HepG2 (cell line): Measurements from ENCODE around the gene KRTAP1-4. TPM values are rescaled to one million over a fixed set of nuclear protein-coding genes. Genes with fewer than 3 reads are reported as not detected.
A peak's percentile ranks its signal among the peaks of the same experiment; 100 is the strongest.

Experiments used
- ATAC-seq: fragments of 200-7000 bp; cut with Tn5 transposase; 3 replicates; pipeline ENCODE4 v1.9.1; 2020; ENCODE audit warnings: mild to moderate bottlenecking, moderate library complexity
- BruUV-seq: library from RNA; stranded (reverse); fragments of 400-500 nt; replicated peaks from 2 replicates; lab custom pipeline; 2021; lab: Mats Ljungman, UMichigan
- CTCF ChIA-PET: fragments of 300-600 bp; formaldehyde crosslinking; extraction: SDS; loops from one replicate; lab custom pipeline; 2021; ENCODE audit warnings: low total read pairs, inconsistent platforms, low intra/inter-chr PET ratio; lab: Yijun Ruan, JAX
- POLR2A ChIA-PET: fragments of 350-600 bp; sonication (Branson Sonifier 250); formaldehyde crosslinking; loops from one replicate; lab custom pipeline; 2020; ENCODE audit warnings: antibody characterized with exemption, inconsistent platforms; lab: Yijun Ruan, JAX
- DNase-seq: peaks from one replicate; pipeline ENCODE4 v3.0.0-alpha.2; 2015; ENCODE audit warnings: low spot score
- FAIRE-seq: peaks from 3 replicates; lab custom pipeline; 2011; peaks lifted over from hg19 to GRCh38; lab: Jason Lieb, UNC
- H2AFZ ChIP-seq: one replicate; pipeline ENCODE4 v1.6.1; 2011; ENCODE audit warnings: low read length, inconsistent platforms
- H3K27ac ChIP-seq: fragments of 300-600 bp; 3 replicates; pipeline ENCODE4 v1.8.0; 2011; ENCODE audit warnings: mixed run types, mild to moderate bottlenecking, mixed read lengths, low read length, inconsistent platforms; ENCODE audit not compliant: insufficient read depth; ENCODE audit errors: extremely low read length
- H3K27me3 ChIP-seq, 2 experiments: fragments of 200-600 bp in 1 of 2; 2 replicates in 1 of 2; 3 replicates in 1 of 2; pipeline versions ENCODE4 v1.6.0 to v1.8.0; 2011; ENCODE audit warnings: low read length in 2 of 2, mild to moderate bottlenecking in 2 of 2, moderate library complexity in 2 of 2, inconsistent platforms in 1 of 2; ENCODE audit not compliant: insufficient read depth in 2 of 2, control insufficient read depth in 1 of 2
- H3K36me3 ChIP-seq, 2 experiments: fragments of 200-600 bp in 1 of 2; replicated peaks in 1 of 2; 2 replicates in 1 of 2; 3 replicates in 1 of 2; pipeline versions ENCODE4 v1.5.1 to v1.8.0; 2011; ENCODE audit warnings: low read length in 2 of 2, inconsistent platforms in 1 of 2; ENCODE audit not compliant: insufficient read depth in 2 of 2, control insufficient read depth in 1 of 2
- H3K4me1 ChIP-seq: 2 replicates; pipeline ENCODE4 v1.5.1; 2012; ENCODE audit warnings: low read length, inconsistent platforms; ENCODE audit not compliant: insufficient read depth
- H3K4me2 ChIP-seq: 2 replicates; pipeline ENCODE4 v1.6.0; 2011; ENCODE audit warnings: low read depth, low read length, inconsistent platforms
- H3K4me3 ChIP-seq, 3 experiments: fragments of 200-600 bp in 1 of 3; sonication (generic), shearing (Covaris generic) in 1 of 3; replicated peaks in 1 of 3; 2 replicates each; pipeline ENCODE4 v1.5.1; 2011 to 2016; ENCODE audit warnings: low read length in 3 of 3, inconsistent platforms in 2 of 3, low read depth in 2 of 3, mild to moderate bottlenecking in 2 of 3, control low read depth in 1 of 3, mixed read lengths in 1 of 3; ENCODE audit not compliant: insufficient read depth in 1 of 3
- H3K79me2 ChIP-seq: one replicate; pipeline ENCODE4 v1.6.1; 2011; ENCODE audit warnings: low read length, inconsistent platforms; ENCODE audit not compliant: insufficient read depth
- H3K9ac ChIP-seq: 2 replicates; pipeline ENCODE4 v1.6.0; 2011; ENCODE audit warnings: mild to moderate bottlenecking, low read depth, low read length, inconsistent platforms; ENCODE audit not compliant: insufficient read depth
- H3K9me3 ChIP-seq: 2 replicates; pipeline ENCODE4 v1.5.1; 2012; ENCODE audit warnings: mild to moderate bottlenecking, low read length
- H4K20me1 ChIP-seq: 2 replicates; pipeline ENCODE4 v1.6.0; 2011; ENCODE audit warnings: inconsistent platforms, mild to moderate bottlenecking, low read length, moderate library complexity; ENCODE audit not compliant: insufficient read depth
- CEBPG ChIP-seq: IDR thresholded peaks from 2 replicates; pipeline ENCODE4 v1.6.1; 2016
- EP300 ChIP-seq, 3 experiments: sonication (generic) in 1 of 3; formaldehyde crosslinking in 1 of 3; IDR thresholded peaks; 2 replicates each; pipeline versions ENCODE4 v1.5.1 to v1.6.1; 2011 to 2020; ENCODE audit warnings: low read depth in 2 of 3, low read length in 2 of 3, borderline replicate concordance in 1 of 3, improper control_type of control experiment in 1 of 3, mild to moderate bottlenecking in 1 of 3, missing genetic modification reagents in 1 of 3, moderate library complexity in 1 of 3
- REL ChIP-seq: sonication (generic); formaldehyde crosslinking; conservative IDR thresholded peaks from 2 replicates; pipeline ENCODE4 v1.8.0; 2022; ENCODE audit warnings: mild to moderate bottlenecking, missing genetic modification reagents, moderate library complexity
- SAP130 ChIP-seq: IDR thresholded peaks from 2 replicates; pipeline ENCODE4 v1.6.1; 2016; ENCODE audit warnings: low read depth
- TBL1XR1 ChIP-seq: fragments of 150-350 bp; IDR thresholded peaks from 2 replicates; pipeline ENCODE4 v1.6.1; 2014; ENCODE audit warnings: borderline replicate concordance, low read length; ENCODE audit not compliant: partially characterized antibody
- TP53 ChIP-seq: sonication (generic); formaldehyde crosslinking; conservative IDR thresholded peaks from 2 replicates; pipeline ENCODE4 v1.4.0; 2020; ENCODE audit warnings: missing genetic modification reagents
- ZBTB21 ChIP-seq: sonication (generic); formaldehyde crosslinking; IDR thresholded peaks from 2 replicates; pipeline ENCODE4 v1.4.0; 2020; ENCODE audit warnings: missing genetic modification reagents
- ZNF367 ChIP-seq: sonication (generic); formaldehyde crosslinking; IDR thresholded peaks from 2 replicates; pipeline ENCODE4 v1.4.0; 2020; ENCODE audit warnings: missing genetic modification reagents, borderline replicate concordance
- ZNF382 ChIP-seq: sonication (generic); formaldehyde crosslinking; IDR thresholded peaks from 2 replicates; pipeline ENCODE4 v1.5.0; 2020; ENCODE audit warnings: missing genetic modification reagents, mild to moderate bottlenecking, borderline replicate concordance
- WGBS: methylation state at CpG from one replicate; pipeline ENCODE4 v1.1.6; 2017; ENCODE audit warnings: low lambda C conversion rate; 5-methylcytosine and 5-hydroxymethylcytosine counted together
- in situ Hi-C: cut with HindIII; loops from 2 replicates; pipeline ENCODE4 v1.10.0; 2017; ENCODE audit warnings: low pct_unique_long_range_greater_than_20kb; ENCODE audit not compliant: extremely low pct_ligation_motif_present
- intact Hi-C: fragments of 100-400 bp; cut with micrococcal nuclease; formaldehyde crosslinking; loops from one replicate; pipeline ENCODE4 v1.10.0; 2022; ENCODE audit not compliant: unreplicated experiment
- polyA plus RNA-seq, 8 experiments: library from polyadenylated mRNA; depleted of rRNA in 3 of 8; stranded (reverse) in 7 of 8; unstranded in 1 of 8; fragments of >200 nt; fragmentation: Illumina TruSeq in 4 of 8; extraction: Trizol in 4 of 8; gene quantifications; 2 replicates each; pipeline versions ENCODE4 v1.2.1 to v1.2.3, GENCODE V29; 2011 to 2016; ENCODE audit warnings: low read depth in 4 of 8, missing spikeins in 1 of 8, mixed read lengths in 1 of 8; ENCODE audit not compliant: insufficient read depth in 1 of 8
- total RNA-seq, 5 experiments: library from RNA; depleted of rRNA; stranded (reverse); fragments of >200 nt; fragmentation: Illumina TruSeq; extraction: Trizol; gene quantifications; 2 replicates each; pipeline ENCODE4 v1.2.3, GENCODE V29; 2016; ENCODE audit warnings: low read depth in 1 of 5
- TF ChIP-seq, protein P1 (sequence below): sonication (generic); formaldehyde crosslinking; conservative IDR thresholded peaks from 2 replicates; pipeline ENCODE4 v1.8.0; 2022; ENCODE audit warnings: low read depth, missing genetic modification reagents
- TF ChIP-seq, protein P2 (sequence below): sonication (generic); formaldehyde crosslinking; IDR thresholded peaks from 2 replicates; pipeline ENCODE4 v1.5.0; 2020; ENCODE audit warnings: mild to moderate bottlenecking, missing genetic modification reagents
- TF ChIP-seq, protein P3 (sequence below): sonication (generic); formaldehyde crosslinking; IDR thresholded peaks from 2 replicates; pipeline ENCODE4 v1.8.1; 2023; ENCODE audit warnings: mild to moderate bottlenecking, moderate library complexity, missing genetic modification reagents

KRTAP1-4 gene
- total and polyA plus RNA-seq, 2 of the 13 experiments (the other 11 are each of a cell fraction or from before 2014, with no cell fraction given), result not detected

DNA sequence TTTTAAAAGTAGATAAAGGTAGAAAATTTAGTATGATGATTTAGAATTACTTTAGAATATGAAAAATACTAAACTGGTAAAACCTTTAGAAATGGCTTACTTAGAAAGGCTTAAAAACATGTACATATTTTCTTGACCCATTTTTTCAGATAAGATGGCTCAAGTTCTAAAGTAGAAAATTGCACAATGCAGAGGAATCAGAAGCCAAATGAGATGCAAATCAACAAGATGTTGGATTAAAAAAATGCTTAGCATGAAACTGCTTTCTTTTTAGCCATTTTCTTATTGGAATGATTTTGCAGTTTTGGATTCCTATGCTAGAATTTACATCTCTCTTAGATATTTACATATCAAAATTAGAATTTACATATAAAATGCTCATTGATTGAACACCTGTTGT lies 19.6 kb downstream of the KRTAP1-4 start:
- ChIA-PET CTCF (no interaction called here), POLR2A (interaction anchor here (1.1 to 2.1 kb wide), 4 partner anchors 10 to 108 kb away, joined by 4 to 15 read pairs (median 10); no protein-coding TSS in a partner anchor)
- peaks cover 57% of the 10 kb centered on the region for H3K4me1 ChIP-seq
- BruUV-seq, result no TSS peak
- FAIRE-seq, result no peak
- H3K36me3 ChIP-seq, result no peaks in the 10 kb centered on the region
- intact Hi-C loops, result no loop called here
- H4K20me1 ChIP-seq, result no peaks in the 10 kb centered on the region
- no peaks in the 10 kb centered on the region for H3K9me3 ChIP-seq
- H3K9ac ChIP-seq, result no peak overlapping the region
- no peaks in the 10 kb centered on the region for H3K79me2 ChIP-seq
- DNase-seq, result no peak
- ATAC-seq, result no peak
- H3K4me2 ChIP-seq, result no peak overlapping the region
- TF ChIP-seq ZNF367 (CRISPR knock-in tag), result no peak
- TF ChIP-seq, protein P1, sequence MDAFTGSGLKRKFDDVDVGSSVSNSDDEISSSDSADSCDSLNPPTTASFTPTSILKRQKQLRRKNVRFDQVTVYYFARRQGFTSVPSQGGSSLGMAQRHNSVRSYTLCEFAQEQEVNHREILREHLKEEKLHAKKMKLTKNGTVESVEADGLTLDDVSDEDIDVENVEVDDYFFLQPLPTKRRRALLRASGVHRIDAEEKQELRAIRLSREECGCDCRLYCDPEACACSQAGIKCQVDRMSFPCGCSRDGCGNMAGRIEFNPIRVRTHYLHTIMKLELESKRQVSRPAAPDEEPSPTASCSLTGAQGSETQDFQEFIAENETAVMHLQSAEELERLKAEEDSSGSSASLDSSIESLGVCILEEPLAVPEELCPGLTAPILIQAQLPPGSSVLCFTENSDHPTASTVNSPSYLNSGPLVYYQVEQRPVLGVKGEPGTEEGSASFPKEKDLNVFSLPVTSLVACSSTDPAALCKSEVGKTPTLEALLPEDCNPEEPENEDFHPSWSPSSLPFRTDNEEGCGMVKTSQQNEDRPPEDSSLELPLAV, result no peak
- TF ChIP-seq, protein P2, sequence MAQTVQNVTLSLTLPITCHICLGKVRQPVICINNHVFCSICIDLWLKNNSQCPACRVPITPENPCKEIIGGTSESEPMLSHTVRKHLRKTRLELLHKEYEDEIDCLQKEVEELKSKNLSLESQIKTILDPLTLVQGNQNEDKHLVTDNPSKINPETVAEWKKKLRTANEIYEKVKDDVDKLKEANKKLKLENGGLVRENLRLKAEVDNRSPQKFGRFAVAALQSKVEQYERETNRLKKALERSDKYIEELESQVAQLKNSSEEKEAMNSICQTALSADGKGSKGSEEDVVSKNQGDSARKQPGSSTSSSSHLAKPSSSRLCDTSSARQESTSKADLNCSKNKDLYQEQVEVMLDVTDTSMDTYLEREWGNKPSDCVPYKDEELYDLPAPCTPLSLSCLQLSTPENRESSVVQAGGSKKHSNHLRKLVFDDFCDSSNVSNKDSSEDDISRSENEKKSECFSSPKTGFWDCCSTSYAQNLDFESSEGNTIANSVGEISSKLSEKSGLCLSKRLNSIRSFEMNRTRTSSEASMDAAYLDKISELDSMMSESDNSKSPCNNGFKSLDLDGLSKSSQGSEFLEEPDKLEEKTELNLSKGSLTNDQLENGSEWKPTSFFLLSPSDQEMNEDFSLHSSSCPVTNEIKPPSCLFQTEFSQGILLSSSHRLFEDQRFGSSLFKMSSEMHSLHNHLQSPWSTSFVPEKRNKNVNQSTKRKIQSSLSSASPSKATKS (CRISPR knock-in tag), result no peak
- H2AFZ ChIP-seq, result no peak overlapping the region
- no peaks in the 10 kb centered on the region for H3K27me3 ChIP-seq
- H3K27ac ChIP-seq, result peak overlapping the region; percentile 70
- in situ Hi-C loops, result no loop called here
- H3K4me3 ChIP-seq, result no peak overlapping the region

DNA sequence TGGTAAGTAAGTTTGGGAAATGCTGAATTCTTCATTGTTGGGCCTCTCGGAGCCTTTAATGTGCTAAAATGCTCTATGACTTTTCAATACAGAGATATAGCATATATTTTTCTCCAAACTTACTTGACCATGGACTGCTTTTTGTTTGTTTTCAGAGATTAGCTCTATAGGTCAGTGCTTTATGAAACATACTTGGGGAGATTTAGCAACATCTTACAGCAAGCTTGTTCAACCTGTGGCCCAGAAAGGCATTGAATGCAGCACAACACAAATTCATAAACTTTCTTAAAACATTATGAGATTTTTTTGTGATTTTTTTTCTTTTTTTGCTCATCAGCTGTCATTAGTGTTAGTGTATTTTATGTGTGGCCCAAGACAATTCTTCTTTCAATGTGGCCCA lies 20.1 kb downstream of the KRTAP1-4 start:
- no TSS peak for BruUV-seq
- Histone ChIP-seq H3K27me3 (no peaks in the 10 kb centered on the region), H3K4me1 (peaks cover 61% of the 10 kb centered on the region), H2AFZ (no peak overlapping the region), H3K79me2 (no peaks in the 10 kb centered on the region), H4K20me1 (no peaks in the 10 kb centered on the region), H3K4me3 (no peak overlapping the region; a peak in 1 of 6 replicates), H3K27ac (peak overlapping the region; percentile 70), H3K4me2 (peak overlapping the region; percentile 36), H3K36me3 (no peaks in the 10 kb centered on the region), H3K9me3 (no peaks in the 10 kb centered on the region), H3K9ac (peak overlapping the region; percentile 55)
- in situ Hi-C loops (loop anchor here (5.0 kb wide), 1 partner anchor 47 kb away; the partner anchor contains the start of gene KRTAP2-2), intact Hi-C loops (loop anchor here (1.0 to 5.0 kb wide), 3 partner anchors 49 to 103 kb away; no protein-coding TSS in a partner anchor)
- ChIA-PET CTCF (no interaction called here), POLR2A (interaction anchor here (0.9 to 2.1 kb wide), 5 partner anchors 10 to 108 kb away, joined by 3 to 15 read pairs (median 7); no protein-coding TSS in a partner anchor)
- no peak for ATAC-seq
- peak; percentile 32 for DNase-seq
- no peak for FAIRE-seq
- WGBS, result 37% methylated on average over 1 of the region's 1 CpG
- TF ChIP-seq, protein P3, sequence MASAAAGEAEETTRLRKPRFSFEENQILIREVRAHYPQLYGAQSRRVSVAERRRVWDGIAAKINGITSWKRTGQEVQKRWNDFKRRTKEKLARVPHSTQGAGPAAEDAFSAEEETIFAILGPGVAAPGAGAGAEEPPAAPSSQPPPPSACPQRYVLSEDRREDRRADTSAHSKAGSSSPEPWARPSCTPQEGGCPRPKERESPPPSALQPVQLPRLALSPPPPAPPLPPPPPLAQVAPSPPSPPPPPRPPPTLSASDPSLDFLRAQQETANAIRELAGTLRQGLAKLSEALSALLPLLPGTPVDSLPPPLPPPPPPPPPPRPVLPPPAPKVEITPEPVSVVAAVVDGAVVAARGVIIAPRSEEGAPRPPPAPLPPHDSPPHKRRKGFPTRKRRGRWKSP (CRISPR knock-in tag), result no peak
- TF ChIP-seq ZNF382 (CRISPR knock-in tag) (no peak), SAP130 (CRISPR knock-in tag) (0 out of 2 replicates have a peak, but pooled peaks have one; percentile 12), REL (CRISPR knock-in tag) (no peak), TP53 (CRISPR knock-in tag) (no peak), EP300 (IDR thresholded peaks at IDR 0.05; ENCODE audit: low read depth in 2 of 2, low read length in 2 of 2) (peak in 1 of 2 experiments; percentile 29; a peak in 1 of 4 replicates), EP300 (CRISPR knock-in tag; IDR thresholded peaks at IDR 0.05; ENCODE audit: borderline replicate concordance) (no peak), CEBPG (CRISPR knock-in tag) (peak; percentile 44; the same call in 1 of the 2 replicates), ZBTB21 (CRISPR knock-in tag) (no peak), TBL1XR1 (no peak)
